Activated CD4-positive, alpha-beta T cell treated with anti-CD3 and anti-CD28 coated beads, Interleukin-2, amount 50 U/mL, for 4 hours (primary cell): ENCODE data around the gene PGAP2.

Experiments used
- DNase-seq, 2 experiments: peaks; one replicate each; pipeline ENCODE4 v3.0.0-alpha.2; 2020

PGAP2 gene

DNA sequence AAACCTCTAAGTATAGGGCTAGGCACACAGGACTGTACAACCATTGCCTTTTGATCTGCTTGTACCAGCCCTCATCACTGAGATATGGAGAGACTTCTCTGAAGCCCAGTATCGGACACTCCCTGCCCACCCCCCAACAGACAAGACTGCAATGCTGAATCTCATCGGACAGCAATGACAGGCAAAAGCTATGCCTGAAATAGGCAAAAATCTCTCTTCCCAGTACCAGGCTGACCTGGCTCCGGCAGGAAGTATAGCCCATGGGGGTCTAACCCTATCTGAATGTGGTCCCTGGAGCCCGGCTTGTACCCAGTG, 25.9 kb downstream of the PGAP2 start:
- no peak for DNase-seq

DNA sequence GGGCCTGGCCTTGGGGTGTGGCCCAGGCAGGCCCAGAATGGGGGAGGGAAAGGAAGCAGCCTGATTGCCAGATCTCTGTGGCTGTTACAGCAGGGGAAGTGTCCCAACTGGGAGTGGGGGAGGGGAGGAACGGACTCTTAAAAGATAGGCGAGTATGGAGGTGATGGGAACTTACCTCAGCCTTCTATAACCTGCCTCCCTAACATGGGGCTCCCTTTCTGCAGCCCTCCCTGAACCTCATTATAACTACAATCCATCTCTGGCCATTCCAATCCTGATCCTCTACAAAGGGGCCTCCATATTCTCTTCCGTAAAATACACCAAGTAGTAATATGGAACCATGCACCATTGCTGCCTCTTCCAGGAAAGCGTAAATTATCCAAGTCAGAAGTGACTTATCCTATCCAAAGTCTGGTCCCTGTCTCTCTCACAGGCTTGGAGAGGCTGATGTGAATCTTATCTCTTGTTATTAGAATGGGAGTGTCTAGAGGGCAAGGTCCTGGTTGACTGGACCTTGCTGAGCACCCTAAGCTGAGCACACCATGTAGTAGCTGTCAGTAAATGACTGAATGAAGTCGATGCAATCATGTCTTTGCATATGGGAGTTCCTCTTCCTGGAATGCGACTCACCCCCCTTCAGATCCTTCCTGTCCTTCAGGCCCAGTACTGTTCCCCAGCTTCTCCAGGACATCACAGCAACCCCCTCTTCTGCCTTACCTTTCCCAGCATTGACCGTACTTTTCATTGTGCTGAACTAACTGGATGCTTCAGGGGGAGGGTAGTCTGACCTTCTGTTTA, 26.5 kb downstream of the PGAP2 start:
- no peak for DNase-seq

DNA sequence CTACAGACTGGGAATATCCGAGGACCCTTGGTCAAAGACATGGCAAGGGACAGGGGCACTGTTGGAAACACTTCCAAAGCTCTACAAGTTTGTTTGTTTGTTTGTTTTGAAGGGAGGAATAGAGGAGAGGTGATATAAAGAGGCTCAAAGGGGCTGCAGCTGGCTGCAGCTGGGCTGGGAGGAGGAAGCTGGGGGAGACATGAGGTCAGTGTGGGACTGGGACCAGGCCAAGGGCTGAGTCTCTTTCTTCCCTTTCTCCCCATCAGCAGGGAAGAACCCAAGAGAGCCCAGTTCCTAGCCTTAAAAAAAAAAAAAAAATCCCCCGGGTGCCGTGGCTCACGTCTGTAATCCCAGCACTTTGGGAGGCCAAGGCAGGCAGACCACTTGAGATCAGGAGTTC, 27.4 kb downstream of the PGAP2 start:
- no peak for DNase-seq

DNA sequence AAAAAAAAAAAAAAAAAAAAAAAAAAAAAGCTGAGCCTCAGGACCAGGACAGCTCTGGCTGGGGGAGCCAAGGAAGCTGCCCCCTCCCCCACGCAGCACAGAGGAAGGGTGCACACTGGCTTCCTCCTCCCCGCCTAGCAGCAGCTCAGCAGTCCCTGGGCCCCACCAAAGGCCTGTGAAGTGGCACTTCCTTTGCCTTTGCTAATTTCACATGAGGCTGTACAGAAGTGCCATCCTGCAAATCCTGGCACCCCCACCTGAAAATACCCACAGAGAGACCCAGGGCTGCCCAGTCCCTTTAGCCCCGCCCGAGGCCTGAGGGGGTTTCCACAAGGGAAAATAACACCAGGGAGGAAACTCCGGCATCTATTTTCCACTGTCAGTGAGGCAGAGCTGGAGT, 28.5 kb downstream of the PGAP2 start:
- peak in 1 of 2 experiments; percentile 23 for DNase-seq

DNA sequence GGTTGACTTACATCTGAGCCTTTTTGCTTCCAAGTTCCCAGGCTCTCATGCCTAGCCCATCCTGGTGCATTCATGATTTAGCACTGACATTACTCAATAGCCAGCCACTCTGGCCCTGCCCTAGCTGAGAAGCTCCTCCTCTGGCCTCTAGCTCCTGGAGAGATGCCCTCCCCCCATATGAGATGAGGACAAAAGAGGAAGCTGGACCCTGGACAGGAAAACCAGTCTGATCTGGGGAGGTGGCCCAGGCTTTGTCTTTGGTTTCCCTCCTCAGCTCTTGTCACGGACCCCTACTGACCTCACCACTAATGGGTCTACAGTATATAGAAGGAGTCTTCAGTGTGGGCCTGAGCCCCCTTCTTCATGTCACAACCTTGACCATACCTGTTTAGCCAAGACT, 29.4 kb downstream of the PGAP2 start:
- DNase-seq: no peak

DNA sequence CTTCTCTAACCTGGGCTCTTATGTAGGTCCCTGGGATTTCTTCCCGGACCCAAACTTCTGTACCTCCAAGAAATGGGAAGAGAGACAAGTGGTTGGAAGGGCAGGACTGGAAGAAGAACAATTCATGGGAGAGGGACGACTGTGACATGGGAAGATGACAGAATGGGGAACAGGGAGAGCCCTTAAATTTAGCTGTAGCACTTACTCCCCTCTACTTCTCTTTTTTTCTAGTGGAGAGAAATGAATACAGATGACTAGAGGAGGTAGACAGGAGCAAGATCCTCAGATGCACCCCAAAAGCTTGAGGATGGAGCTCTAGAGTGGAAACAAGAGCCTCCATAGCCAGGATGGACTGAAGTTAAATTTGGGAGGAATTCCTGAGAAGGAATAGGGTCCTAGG, 30.1 kb downstream of the PGAP2 start:
- no peak for DNase-seq

DNA sequence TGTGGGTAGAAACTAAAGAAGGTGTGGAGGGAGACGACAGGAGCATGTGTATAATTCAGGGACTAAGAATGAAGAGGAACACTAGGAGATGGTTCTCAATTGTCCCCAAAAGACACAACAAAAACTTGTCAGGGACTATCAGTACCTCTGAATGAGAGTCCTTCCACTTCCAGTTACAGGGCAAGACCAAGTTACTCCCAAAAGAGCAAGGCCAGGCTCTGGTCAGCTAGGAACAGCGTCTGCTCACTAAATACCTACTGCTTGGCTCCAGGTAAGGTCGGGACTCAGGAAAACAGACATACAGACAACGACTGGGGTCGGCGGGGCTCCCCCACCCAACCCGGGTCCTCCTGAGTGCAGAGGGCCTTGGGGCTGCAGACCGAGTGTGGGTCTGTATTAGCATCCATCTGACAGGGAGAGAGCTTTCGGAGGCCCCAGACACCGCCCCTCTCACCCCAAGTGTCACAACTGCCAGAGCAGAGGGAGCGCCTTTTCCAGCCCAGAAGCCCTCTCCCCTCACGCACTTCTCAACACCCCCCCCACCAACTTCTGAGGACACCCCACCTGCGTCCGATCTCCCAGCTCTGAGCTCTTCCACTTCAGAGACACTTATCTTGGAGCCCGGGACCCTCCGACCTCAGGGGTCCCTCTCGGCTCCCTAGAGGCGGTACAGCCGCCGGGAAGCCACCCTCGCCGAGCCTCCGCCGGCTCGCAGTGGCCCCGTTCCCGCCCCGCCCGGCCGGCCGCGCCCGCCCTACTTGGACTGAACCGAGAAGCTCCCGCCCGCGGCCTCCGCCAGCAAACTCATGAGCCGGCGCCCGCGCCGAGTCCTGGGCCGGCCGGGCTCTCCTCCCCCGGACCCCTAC, 31.9 kb downstream of the PGAP2 start:
- peak in 1 of 2 experiments; percentile 30 for DNase-seq

DNA sequence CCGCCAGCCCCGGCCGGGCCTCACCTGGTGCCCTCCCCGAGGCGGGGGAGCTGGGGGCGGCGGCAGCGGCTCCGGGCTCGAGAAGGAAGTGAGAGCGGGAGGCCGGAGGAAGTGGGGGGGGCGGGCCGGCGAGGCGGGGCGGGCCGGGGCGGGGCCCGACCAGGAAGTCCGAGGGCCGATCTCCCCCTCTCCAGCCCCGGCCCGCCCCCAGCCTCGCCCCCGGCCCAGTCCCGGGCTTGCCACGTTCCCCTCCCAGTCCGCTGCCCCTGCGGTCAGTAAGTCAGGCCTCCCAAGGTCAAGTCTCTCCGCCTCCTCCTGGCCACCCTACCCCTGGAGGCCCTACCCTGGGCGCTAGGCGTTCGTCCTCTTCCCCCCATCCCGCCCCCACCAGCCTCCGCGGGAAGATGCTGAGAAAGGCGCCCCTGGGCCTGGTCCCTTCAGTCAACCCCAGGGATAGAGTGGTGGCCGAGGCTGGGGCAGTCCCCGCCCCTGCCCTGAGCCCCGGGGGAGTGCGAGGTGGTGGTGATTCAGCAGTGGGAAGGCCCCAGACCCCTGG, 32.6 kb downstream of the PGAP2 start, which contains the start of gene RHOG:
TSS of gene RHOG (minus strand) at position 90 of the 556 bp plus-strand sequence. CDS start 12,821 bp downstream, outside the sequence.
- peak; percentile 93 to 96 for DNase-seq

DNA sequence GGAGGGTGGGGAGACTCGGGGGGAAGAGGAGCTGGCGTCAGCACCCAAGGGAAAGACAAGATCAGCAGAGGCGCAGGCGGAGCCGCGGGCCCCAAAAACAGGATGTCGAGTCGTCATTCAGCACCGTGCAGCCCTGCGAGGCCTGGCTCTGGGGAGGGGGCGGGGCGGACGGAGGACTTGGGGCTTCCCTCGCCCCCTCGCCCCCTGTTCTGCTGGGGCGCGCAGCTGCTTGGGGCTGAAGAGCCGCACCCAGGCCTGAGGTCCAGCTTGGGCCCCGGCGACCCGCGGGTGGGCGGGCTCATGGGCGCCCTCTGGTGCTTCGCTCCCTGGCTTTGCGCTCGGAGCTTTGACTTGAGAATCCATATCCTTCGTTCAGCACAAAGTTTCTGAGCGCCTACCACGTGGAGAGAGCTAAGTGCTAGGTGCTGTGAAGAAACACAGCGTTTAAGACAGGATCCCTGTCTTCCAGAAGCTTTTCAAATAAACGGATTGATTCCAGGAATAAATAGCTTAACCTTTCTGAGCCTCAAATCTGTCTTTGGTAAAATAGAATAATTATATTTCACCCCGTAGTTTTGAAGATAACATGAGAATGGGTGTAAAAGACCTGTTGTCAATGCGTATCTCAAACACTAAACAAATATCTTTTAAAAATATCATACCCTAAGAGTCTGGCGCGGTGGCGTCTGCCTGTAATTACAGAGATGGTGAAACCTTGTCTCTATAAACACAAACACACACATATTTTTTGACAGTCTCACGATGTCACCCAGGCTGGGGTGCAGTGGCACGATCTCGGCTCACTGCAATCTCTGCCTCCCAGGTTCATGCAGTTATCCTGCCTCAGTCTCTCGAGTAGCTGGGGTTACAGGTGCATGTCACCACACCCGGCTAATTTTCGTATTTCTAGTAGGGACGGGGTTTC, 33.3 kb downstream of the PGAP2 start:
- DNase-seq: no peak

DNA sequence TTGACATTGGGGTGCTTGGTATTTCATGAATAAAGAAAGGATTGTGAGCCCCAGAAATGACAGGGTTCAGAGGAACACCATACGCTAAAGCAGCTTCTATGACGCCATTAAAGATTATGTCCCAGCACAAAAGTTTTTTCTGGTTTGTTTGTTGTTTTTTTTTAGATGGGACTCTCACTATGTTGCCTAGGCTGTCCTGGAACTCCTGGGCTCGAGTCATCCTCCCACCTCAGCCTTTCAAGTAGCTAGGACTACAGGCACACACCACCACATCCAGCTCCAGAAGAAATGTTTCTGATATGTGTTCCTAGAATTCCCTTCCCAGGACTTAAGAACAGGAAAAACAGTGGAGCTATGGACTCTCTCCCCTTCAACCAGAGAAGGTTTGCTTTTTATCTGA, 35.0 kb downstream of the PGAP2 start:
- DNase-seq: no peak

DNA sequence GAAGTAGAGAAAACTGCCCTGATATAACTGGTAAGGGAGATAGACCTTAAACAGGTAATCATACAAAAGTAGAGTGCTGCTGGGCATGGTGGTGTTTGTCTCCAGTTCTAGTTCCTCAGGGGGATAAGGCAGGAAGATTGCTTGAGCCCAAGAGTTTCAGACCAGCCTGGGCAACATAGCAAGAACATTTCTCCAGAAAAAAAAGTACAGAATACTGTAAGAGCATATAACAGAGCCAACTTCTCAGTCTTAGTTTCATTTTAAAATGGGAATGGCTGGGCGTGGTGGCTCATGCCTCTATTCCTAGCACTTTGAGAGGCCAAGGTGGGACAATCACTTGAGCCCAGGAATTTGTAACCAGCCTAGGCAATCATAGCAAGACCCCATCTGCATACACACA, 36.9 kb downstream of the PGAP2 start:
- no peak for DNase-seq

DNA sequence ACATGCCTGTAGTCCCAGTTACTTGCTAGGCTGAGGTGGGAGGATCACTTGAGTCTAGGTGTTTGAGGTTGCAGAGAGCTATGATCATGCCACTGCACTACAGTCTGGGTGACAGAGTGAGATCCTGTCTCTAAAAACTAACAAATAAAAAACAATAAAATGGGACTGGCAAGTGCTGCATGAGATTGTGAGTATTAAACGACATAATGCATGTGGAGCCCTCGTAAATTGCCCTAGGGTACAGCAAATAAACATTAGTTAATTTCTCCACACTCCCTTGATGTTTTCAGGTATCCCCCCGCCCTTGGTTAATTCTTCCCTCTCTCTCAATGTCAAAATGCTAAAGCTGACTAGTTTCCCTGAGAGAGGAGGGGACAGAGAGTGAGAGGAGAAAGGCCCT, 37.3 kb downstream of the PGAP2 start:
- no peak for DNase-seq

DNA sequence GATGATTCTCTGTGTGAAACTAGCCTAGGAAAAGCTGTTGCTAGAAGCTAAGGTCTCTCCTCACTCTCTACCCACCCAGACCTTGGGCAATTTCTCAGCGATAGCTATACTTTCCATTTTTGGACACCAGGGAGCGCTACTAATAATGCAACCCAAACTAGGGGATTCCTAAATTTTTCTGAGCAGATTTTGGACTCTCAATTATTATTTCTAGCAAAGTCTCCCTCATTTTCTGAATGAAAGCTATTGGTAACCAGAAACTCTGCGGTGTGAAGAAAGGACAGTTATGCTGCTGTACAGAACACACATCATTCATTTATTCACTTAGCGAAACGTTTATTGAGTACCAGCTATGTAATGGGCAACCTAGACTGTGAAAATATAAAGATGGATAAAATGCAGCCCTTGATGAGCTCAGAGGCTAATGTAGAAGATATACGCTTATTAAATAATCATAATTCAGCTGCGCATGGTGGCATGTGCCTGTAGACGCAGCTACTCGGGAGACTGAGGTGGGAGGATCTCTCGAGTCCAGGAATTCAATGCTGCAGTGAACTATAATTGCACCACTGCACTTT, 41.0 kb downstream of the PGAP2 start:
- peak; percentile 28 to 33 for DNase-seq

DNA sequence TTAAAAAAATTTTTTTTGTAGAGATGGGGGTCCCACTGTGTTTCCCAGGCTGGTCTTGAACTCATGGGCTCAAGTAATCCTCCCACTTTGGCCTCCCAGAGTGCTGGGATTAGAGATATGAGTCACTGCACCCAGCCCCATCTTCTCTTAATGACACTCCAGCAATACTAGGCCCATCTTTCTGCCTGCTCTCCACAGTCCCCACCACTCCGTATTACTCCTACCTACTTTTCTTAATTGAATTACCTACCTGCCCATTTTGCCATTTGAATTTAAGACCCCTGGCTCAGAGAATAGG, 45.1 kb downstream of the PGAP2 start:
- DNase-seq: no peak

DNA sequence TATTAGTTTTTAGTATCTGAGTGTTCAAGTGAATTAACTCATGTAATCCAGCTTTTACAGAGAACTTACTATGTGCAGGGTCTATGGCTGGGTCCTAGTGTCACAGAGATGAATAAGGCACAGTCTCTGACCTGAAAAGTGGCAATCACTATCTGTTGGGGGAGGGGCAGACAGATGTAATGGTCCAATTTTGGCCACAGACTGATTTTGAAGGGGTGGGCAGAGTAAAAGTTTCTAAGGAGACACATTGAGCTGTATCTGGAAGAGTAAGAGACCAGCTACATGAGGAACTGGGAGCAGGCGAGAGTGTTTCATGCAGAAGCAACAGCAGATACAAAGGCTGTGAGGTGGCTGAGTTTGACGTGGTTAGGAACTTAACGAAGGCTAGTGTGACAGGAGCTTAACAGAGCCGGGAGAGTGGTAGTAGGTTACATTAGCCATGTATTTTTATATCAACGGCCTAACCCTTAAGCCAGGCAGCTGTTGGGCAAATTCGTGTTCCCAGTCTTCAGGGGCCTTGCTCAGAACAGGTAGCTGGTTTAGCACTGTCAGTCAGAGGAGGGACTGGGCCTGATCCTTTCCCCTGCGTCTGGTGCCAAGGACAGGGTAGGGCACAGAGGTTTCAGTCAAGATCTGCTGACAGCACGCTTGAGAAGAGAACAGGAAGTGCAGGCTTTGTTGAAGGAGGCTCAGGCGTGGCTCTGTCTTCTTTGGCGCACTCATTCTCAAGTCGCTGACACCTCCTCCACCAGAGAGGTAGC, 45.7 kb downstream of the PGAP2 start:
- peak; percentile 57 to 58 for DNase-seq

DNA sequence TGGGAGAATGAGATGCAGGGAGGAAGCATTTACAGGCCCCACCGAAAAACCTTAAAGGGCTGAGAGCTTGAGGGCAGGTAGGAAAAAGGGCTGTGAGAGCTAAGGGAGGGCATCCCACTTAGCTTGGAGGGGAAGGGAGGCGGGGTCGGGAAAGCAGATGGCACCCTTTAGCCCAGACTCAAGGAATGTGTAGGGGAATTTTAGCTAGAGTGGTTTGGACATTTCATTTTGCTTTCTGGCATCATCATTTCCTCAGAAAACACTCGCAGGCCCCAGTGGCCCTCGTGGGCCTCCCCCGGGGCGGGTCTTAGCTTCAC, 46.3 kb downstream of the PGAP2 start:
- no peak for DNase-seq

DNA sequence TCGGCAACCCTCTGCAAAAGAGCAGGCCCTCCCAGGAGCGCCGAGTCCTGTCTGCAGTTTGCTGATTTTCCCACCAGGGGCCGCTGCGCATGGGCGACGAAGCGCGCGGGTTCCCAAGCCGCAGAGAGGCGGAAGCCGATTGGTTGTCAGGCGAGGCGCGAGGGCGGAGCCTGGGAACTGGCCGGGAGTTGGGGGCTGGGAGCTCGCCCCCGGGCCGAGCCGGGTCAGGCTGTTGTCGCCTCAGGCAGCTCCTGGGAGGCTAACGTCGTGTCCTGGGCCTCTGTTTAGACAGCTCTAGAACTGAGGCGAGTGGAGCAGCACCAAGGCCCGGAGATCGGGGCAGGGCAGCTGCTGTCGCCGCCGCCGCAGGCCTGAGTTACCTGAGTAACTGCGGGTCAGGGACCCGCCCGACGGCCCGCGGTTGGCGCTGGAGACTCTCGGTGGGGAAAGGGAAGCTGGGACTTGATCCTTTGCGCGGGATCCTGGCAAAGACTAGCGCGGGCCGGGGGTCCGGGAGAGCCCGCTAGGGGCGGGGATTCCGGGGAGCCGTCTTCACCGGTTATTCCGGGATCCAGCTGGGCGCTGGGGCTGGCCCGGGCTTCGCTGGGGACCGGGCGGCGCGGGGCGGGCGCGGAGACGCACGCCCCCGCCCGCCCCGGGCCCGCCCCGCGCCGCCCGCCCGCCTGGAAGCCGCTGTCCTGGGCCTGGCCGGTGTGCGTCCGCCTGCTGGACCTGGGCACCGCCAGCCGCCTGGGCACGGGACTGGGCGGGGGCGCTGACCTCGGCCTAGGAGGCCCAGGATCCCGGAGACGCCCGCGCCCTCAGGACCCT, 46.8 kb downstream of the PGAP2 start, which contains the start of gene STIM1:
TSS of gene STIM1 (plus strand) at position 688 of the 831 bp plus-strand sequence. CDS start 607 bp downstream, outside the sequence.
- DNase-seq: peak; percentile 96 to 98

DNA sequence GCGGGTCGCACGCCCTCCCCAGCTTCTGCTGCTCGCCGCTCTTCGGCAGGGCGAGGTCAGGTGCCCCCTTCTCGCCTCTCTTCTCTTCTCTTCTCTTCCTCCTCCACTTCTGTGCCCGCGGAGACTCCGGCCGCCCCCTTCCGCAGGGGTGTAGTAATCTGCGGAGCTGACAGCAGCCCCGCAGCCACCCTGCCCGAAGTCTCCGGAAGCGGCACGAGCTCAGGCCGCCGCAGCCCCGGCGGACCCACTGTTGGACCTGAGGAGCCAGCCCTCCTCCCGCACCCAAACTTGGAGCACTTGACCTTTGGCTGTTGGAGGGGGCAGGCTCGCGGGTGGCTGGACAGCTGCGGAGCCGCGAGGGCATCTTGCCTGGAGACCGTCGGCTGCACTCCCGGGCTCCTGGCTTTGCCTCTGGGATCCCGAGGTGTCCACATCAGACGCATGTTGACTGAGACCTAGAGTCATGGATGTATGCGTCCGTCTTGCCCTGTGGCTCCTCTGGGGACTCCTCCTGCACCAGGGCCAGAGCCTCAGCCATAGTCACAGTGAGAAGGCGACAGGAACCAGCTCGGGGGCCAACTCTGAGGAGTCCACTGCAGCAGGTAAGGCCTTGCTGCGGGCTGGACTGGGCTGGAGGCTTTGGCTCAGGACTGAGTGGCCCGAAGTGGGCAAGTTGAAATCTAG, 47.6 kb downstream of the PGAP2 start:
- no peak for DNase-seq

DNA sequence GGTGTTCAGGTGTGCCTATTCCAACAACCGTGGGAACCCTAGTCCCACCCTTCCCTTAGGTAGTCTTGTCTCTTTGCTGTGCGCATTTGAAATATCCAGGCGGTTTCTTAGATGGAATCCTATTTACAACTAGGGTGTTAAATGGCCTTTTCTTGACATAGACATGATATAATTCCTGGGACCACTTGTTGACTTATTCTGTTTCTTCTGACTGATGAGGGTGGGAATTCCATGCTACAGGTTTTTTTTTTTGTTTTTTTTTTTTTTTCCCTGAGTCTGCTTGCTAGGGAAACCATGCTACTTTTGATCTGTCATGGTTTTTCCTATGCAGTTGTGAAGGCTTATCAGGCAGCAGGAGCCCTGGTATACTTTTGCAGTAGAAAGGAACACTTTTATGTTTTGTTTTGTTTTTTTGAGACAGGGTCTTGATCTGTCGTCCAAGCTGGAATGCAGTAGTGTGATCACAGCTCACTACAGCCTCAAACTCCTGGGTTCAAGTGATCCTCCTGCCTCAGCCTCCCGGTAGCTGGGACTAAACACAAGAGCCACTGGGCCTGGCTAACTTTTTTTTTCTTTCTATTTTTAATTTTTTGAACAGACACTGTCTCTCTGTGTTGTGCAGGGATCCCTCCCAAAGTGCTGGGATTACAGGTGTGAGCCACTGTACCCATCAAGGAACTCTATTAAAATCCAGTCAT, 48.6 kb downstream of the PGAP2 start:
- no peak for DNase-seq

DNA sequence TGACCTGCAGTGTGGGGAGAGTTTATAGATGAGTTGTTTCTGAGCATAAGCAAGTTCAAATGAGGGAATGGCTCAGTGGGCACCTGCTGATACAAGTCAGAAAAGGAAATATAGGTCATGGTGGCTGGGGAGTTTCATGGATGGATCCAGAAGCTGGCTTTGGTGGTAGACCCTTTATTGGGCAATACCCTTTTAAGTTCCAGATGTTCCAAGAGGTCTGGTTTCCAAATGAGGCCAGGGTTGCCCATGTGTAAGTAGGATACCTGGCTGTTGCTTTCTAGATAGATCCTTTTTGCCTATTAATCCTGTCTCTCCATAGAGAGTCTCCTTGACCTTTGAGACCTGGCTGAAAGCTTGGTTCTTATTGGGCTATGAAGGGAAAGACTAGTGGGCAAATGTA, 49.3 kb downstream of the PGAP2 start:
- DNase-seq: no peak
